Stomach (tissue), 9 donors: ENCODE measurements around the gene GUCD1. TPM values are rescaled to one million over a fixed set of nuclear protein-coding genes. Genes with fewer than 3 reads are reported as not detected.

Experiments
- DNase-seq, 2 donors: peaks; one replicate each; pipeline versions ENCODE4 v3.0.0 to v3.0.0-alpha.2; 2013 to 2019
- H3K27ac ChIP-seq, 5 donors: fragments of 200-600 bp in 4 of 5; sonication (generic) in 4 of 5; one replicate each; pipeline ENCODE4 v1.5.1; 2013 to 2019; ENCODE audit warnings: mild to moderate bottlenecking in 1 of 5, moderate library complexity in 1 of 5
- H3K27me3 ChIP-seq, 3 donors: fragments of 200-600 bp; sonication (generic); one replicate each; pipeline ENCODE4 v1.5.1; 2017 to 2019; ENCODE audit warnings: mixed run types in 1 of 3
- H3K36me3 ChIP-seq, 4 donors: fragments of 200-600 bp; sonication (generic); 1 replicate in 3 of 4; 2 replicates in 1 of 4; pipeline ENCODE4 v1.5.1; 2016 to 2019
- H3K4me1 ChIP-seq, 4 donors: fragments of 200-600 bp; sonication (generic); one replicate each; pipeline ENCODE4 v1.5.1; 2016 to 2019
- H3K4me3 ChIP-seq, 4 donors: fragments of 200-600 bp; sonication (generic) in 3 of 4; one replicate each; pipeline ENCODE4 v1.5.1; 2016 to 2019; ENCODE audit warnings: mild to moderate bottlenecking in 1 of 4
- H3K9me3 ChIP-seq, 4 donors: fragments of 200-600 bp; sonication (generic); one replicate each; pipeline ENCODE4 v1.5.1; 2016 to 2019
- EP300 ChIP-seq: sonication (generic); formaldehyde crosslinking; IDR thresholded peaks from one replicate; pipeline ENCODE4 v1.6.1; 2017; ENCODE audit warnings: antibody characterized with exemption
- POLR2A ChIP-seq, 4 donors: fragments of 450-650 bp; IDR thresholded peaks; one replicate each; pipeline ENCODE4 v1.6.1; 2016; ENCODE audit warnings: antibody characterized with exemption in 4 of 4, control low read depth in 2 of 4, mild to moderate bottlenecking in 1 of 4, moderate library complexity in 1 of 4
- POLR2AphosphoS5 ChIP-seq, 3 donors: sonication (generic); formaldehyde crosslinking; IDR thresholded peaks; one replicate each; pipeline ENCODE4 v1.6.1; 2016; ENCODE audit warnings: antibody characterized with exemption in 3 of 3
- WGBS, 5 donors: extraction: QIAGEN DNeasy Blood & Tissue Kit in 3 of 5; methylation state at CpG; one replicate each; pipeline versions ENCODE4 v1.1.5 to v1.1.7; 2013 to 2018; 5-methylcytosine and 5-hydroxymethylcytosine counted together
- intact Hi-C: fragments of 100-400 bp; cut with DNase I; formaldehyde crosslinking; loops from one replicate; pipeline ENCODE4 v1.15.1; 2023; ENCODE audit warnings: low total_unique reads
- polyA plus RNA-seq, 3 donors: library from polyadenylated mRNA; stranded (reverse); fragments of 200-250 nt; gene quantifications; one replicate each; pipeline ENCODE4 v1.2.3, GENCODE V29; 2013
- total RNA-seq, 5 donors: library from RNA; depleted of rRNA; stranded (reverse); fragments of >200 nt; gene quantifications; one replicate each; pipeline versions ENCODE4 v1.1.0 to v1.2.3, GENCODE V29; 2014 to 2016
- TF ChIP-seq, protein P1 (sequence below), 7 experiments: fragments of 450-650 bp in 4 of 7; fragments of 200-600 bp in 3 of 7; sonication (generic) in 3 of 7; IDR thresholded peaks; one replicate each; pipeline ENCODE4 v1.5.1; 2016 to 2019; ENCODE audit warnings: antibody characterized with exemption in 7 of 7, control low read depth in 2 of 7, mild to moderate bottlenecking in 1 of 7
- donor health status: healthy with polysubstance abuse.
- donor health status: Bipolar disorder and iron deficiency.
- donor health status: healthy.

GUCD1 gene
- total and polyA plus RNA-seq, 8 donors = 87.4 to 196 (median 167) TPM

DNA sequence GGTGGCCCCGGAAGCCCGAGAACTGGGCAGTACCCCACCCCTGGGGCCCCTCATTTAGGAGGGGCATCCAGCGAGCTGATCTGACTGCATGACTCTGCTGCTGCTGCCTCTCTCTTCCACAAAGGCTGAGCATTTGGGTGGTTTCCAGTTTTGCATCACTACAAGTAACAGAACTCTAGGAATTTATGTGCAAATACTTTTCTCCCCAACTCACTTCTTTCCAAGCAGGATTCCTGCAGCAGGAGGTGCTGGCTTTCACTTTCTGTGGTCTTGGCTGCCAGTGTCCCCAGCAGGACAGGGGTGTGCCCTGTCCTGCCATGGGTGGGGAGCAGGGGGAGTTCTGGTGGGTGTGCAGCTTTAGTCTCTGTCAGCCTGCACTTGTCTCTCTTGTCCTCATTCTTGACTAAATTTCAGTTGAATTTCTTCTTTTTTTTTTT, 38.6 kb downstream of the GUCD1 start:
- no peak overlapping the region for H3K4me3 ChIP-seq
- 3 to 54% (median 22%) methylated on average over 3 of the region's 3 CpGs for WGBS, 5 donors
- TF ChIP-seq POLR2A (IDR thresholded peaks at IDR 0.05) = no peak
- TF ChIP-seq, protein P1, sequence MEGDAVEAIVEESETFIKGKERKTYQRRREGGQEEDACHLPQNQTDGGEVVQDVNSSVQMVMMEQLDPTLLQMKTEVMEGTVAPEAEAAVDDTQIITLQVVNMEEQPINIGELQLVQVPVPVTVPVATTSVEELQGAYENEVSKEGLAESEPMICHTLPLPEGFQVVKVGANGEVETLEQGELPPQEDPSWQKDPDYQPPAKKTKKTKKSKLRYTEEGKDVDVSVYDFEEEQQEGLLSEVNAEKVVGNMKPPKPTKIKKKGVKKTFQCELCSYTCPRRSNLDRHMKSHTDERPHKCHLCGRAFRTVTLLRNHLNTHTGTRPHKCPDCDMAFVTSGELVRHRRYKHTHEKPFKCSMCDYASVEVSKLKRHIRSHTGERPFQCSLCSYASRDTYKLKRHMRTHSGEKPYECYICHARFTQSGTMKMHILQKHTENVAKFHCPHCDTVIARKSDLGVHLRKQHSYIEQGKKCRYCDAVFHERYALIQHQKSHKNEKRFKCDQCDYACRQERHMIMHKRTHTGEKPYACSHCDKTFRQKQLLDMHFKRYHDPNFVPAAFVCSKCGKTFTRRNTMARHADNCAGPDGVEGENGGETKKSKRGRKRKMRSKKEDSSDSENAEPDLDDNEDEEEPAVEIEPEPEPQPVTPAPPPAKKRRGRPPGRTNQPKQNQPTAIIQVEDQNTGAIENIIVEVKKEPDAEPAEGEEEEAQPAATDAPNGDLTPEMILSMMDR (IDR thresholded peaks at IDR 0.05) = no peak
- peaks cover 15 to 51% (median 38%) of the 10 kb centered on the region in 4 donors for H3K4me1 ChIP-seq
- no peaks in the 10 kb centered on the region for H3K36me3 ChIP-seq
- H3K9me3 ChIP-seq = no peaks in the 10 kb centered on the region
- peak in 1 of 2 donors; percentile 85 for DNase-seq
- H3K27ac ChIP-seq = peak overlapping the region in 1 of 5 donors; percentile 4
- intact Hi-C loops = no loop called here
- no peaks in the 10 kb centered on the region for H3K27me3 ChIP-seq

DNA sequence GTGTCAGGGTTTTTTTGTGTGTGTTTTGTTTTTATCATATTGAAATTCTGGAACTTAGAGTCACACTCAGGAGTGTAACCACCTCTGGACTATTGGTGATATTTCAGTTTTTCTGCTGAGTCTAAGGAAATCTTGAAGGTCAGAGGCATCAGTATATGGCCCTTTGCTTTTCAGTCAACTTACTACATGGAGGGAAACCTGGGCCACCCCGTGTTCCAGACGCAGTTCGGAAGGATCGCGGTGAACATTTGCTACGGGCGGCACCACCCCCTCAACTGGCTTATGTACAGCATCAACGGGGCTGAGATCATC, 40.0 kb downstream of the GUCD1 start:
- intact Hi-C loops = no loop called here
- no peaks in the 10 kb centered on the region for H3K27me3 ChIP-seq
- 90 to 98% (median 94%) methylated on average over 8 of the region's 8 CpGs for WGBS, 5 donors
- no peak overlapping the region for H3K27ac ChIP-seq
- TF ChIP-seq EP300 = no peak
- TF ChIP-seq, protein P1 (IDR thresholded peaks at IDR 0.05) = no peak
- TF ChIP-seq POLR2AphosphoS5 (IDR thresholded peaks at IDR 0.05) = no peak
- TF ChIP-seq POLR2A (IDR thresholded peaks at IDR 0.05) = no peak
- H3K4me3 ChIP-seq = no peak overlapping the region
- H3K9me3 ChIP-seq = no peaks in the 10 kb centered on the region
- H3K36me3 ChIP-seq = no peaks in the 10 kb centered on the region
- DNase-seq = no peak
- peaks cover 28 to 61% (median 46%) of the 10 kb centered on the region in 4 donors for H3K4me1 ChIP-seq

DNA sequence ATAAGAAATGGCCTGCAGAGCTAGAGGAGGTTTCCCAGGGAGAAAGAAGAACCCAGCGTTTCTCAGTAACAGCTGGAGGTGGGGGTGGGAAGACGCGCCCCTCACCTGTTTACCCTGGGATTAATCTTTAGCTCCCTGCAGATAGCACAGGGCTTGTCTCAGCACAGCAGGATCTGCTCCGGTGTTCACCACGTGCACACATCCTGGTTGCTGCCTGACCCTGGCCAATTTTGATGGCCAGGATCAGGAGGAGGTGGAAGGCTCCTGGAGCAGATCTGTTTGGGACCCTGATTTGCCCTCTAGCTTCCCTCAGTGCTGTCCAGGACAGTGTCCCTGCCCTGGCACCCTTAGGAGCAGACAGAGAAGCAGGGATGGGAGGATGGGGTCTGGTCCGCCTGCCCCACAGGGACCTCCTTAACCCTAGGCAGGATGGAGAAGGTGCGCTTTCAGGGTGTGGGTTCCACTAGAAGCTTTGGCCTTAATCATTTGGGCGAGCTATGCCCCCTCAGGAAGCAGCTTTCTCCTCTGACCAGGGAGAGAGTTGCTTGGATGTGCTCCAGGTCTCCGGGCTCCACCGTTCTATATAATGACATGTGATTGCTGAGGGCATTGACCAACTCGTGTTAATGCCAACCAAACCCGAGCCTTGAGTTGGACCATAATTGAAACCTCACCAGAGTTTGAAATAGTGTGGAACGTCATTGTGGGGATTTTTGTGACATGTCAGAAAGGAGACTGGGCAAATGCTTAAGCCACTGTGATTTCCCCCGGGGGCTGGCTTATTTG, 40.5 kb downstream of the GUCD1 start:
- Histone ChIP-seq H3K36me3 (no peaks in the 10 kb centered on the region), H3K9me3 (no peaks in the 10 kb centered on the region), H3K4me1 (peaks cover 29 to 61% (median 45%) of the 10 kb centered on the region in 4 donors), H3K27me3 (no peaks in the 10 kb centered on the region), H3K27ac (peak overlapping the region in 1 of 5 donors; percentile 32), H3K4me3 (no peak overlapping the region)
- intact Hi-C loops = no loop called here
- DNase-seq = peak; percentile 40 to 62
- TF ChIP-seq POLR2A (IDR thresholded peaks at IDR 0.05) = no peak
- TF ChIP-seq POLR2AphosphoS5 (IDR thresholded peaks at IDR 0.05) = no peak
- TF ChIP-seq EP300 = no peak
- TF ChIP-seq, protein P1 (IDR thresholded peaks at IDR 0.05) = no peak
- WGBS, 5 donors = 39 to 53% (median 45%) methylated on average over 12 to 14 of the region's 14 CpGs

DNA sequence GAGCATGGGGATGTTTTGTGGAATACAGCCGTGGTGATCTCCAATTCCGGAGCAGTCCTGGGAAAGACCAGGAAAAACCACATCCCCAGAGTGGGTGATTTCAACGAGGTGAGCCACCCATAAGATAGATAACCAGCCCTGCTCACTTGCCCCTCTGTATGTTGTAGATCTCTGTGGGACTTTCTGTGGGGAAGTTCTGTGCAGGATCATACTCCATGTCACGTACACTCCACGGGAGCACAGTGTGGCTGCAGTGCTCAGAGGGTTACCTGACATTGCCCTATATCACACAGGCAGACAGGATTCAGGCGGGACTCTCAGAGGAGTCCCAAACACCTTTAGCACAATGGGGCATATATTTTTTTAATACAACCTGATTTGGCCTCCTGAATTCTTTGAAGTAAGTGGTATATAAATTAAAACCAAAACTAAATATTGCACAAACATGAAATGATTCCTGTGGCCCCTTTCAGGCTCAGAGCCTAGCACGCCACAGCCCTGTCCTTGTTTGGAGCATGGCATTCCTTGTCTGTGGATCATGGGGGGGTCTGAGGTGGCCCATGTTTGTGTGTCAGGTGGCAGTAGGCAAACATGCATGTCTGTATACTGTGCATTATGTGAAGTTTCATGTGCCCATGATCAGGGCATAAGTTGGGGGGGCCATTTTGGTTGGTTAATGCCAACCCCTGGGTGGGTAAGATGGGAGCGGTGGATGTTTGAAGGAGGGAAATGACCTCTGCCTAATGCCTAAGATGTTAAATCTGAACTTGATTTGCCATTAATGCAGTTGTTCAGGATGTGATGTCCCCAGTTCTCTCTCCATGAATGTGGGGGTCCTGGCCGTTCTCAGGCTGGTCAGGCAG, 41.3 kb downstream of the GUCD1 start:
- H3K4me1 ChIP-seq = peaks cover 29 to 60% (median 45%) of the 10 kb centered on the region in 4 donors
- 84 to 88% (median 86%) methylated on average over 9 of the region's 9 CpGs for WGBS, 5 donors
- no peaks in the 10 kb centered on the region for H3K9me3 ChIP-seq
- intact Hi-C loops = no loop called here
- no peak overlapping the region for H3K27ac ChIP-seq
- TF ChIP-seq POLR2A (IDR thresholded peaks at IDR 0.05) = no peak
- TF ChIP-seq EP300 = no peak
- TF ChIP-seq, protein P1 (IDR thresholded peaks at IDR 0.05) = no peak
- TF ChIP-seq POLR2AphosphoS5 (IDR thresholded peaks at IDR 0.05) = no peak
- H3K36me3 ChIP-seq = no peaks in the 10 kb centered on the region
- no peaks in the 10 kb centered on the region for H3K27me3 ChIP-seq
- H3K4me3 ChIP-seq = no peak overlapping the region
- DNase-seq = no peak
